Uterus (tissue), 2 donors: ENCODE measurements around the gene CD47.

ENCODE experiments used
- POLR2A ChIP-seq, 2 donors: fragments of 450-650 bp; IDR thresholded peaks; one replicate each; pipeline ENCODE4 v1.6.1; 2016; ENCODE audit warnings: antibody characterized with exemption in 2 of 2, mild to moderate bottlenecking in 1 of 2, moderate library complexity in 1 of 2
- TF ChIP-seq, protein P1 (sequence below), 4 experiments: fragments of 200-600 bp in 2 of 4; fragments of 450-650 bp in 2 of 4; sonication (generic) in 2 of 4; IDR thresholded peaks; one replicate each; pipeline ENCODE4 v1.5.1; 2016 to 2019; ENCODE audit warnings: antibody characterized with exemption in 4 of 4, mild to moderate bottlenecking in 2 of 4, moderate library complexity in 1 of 4

DNA sequence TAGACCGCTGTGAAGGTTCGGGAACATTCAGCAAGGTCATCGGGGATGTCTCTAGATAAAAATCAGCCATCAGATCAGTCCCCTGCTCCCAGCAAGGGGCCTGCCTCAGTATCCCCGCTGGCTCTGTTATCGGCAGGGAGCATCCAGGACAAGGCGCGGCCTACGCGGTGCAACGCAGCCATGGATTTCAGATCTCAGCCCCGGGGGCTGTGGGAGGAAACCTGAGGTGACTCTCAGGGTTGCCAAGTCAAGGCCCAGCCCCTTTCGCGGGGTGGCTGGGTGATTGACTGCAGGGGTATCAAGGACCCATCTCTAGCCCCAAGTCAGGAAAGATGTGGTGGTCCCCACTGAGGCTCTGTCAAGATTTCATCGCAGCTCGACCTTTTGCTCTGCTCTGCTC, 23.1 kb upstream of the CD47 start:
- TF ChIP-seq, protein P1, sequence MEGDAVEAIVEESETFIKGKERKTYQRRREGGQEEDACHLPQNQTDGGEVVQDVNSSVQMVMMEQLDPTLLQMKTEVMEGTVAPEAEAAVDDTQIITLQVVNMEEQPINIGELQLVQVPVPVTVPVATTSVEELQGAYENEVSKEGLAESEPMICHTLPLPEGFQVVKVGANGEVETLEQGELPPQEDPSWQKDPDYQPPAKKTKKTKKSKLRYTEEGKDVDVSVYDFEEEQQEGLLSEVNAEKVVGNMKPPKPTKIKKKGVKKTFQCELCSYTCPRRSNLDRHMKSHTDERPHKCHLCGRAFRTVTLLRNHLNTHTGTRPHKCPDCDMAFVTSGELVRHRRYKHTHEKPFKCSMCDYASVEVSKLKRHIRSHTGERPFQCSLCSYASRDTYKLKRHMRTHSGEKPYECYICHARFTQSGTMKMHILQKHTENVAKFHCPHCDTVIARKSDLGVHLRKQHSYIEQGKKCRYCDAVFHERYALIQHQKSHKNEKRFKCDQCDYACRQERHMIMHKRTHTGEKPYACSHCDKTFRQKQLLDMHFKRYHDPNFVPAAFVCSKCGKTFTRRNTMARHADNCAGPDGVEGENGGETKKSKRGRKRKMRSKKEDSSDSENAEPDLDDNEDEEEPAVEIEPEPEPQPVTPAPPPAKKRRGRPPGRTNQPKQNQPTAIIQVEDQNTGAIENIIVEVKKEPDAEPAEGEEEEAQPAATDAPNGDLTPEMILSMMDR (IDR thresholded peaks at IDR 0.05): no peak
- no peak for TF ChIP-seq POLR2A (IDR thresholded peaks at IDR 0.05)
